ENCODE measurements around the gene SELENON.

DNA sequence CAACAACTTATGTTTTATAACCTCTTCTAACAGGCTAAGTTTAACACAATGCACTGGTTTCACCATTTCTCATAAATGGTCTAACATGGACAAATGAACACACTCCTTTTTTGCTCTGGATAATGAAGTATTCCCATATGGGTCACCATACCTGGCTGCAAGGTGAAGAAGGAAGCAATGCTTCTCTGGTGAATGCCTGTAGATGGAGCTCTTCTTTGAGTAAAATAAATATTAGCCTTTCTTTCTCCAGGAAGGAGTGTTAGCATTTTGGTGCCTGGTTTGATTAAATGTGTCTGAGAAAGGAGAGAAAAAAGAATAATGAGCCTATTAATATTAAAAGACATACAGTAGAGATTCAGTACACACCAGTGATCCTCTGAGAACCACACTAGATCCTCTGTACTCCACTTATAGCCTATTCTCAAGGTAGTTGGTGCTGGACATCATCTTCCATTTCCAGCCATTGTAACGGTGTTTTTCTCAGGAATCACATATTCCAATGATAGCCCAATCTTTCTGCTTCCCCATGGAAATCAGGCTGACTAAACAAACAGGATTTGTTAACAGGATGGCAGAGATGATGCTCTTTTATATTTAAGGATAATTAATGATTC, 37.4 kb downstream of the SELENON start:
- TF ChIP-seq HNF4A (conservative IDR thresholded peaks at IDR 0.05), result no peak
- peak; percentile 79 for TF ChIP-seq RAD21 (IDR thresholded peaks at IDR 0.05)
- TF ChIP-seq, protein P1, sequence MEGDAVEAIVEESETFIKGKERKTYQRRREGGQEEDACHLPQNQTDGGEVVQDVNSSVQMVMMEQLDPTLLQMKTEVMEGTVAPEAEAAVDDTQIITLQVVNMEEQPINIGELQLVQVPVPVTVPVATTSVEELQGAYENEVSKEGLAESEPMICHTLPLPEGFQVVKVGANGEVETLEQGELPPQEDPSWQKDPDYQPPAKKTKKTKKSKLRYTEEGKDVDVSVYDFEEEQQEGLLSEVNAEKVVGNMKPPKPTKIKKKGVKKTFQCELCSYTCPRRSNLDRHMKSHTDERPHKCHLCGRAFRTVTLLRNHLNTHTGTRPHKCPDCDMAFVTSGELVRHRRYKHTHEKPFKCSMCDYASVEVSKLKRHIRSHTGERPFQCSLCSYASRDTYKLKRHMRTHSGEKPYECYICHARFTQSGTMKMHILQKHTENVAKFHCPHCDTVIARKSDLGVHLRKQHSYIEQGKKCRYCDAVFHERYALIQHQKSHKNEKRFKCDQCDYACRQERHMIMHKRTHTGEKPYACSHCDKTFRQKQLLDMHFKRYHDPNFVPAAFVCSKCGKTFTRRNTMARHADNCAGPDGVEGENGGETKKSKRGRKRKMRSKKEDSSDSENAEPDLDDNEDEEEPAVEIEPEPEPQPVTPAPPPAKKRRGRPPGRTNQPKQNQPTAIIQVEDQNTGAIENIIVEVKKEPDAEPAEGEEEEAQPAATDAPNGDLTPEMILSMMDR (IDR thresholded peaks at IDR 0.05; ENCODE audit: low read depth, low read length, missing input control), result peak; percentile 50
- TF ChIP-seq RXRA (IDR thresholded peaks at IDR 0.05), result no peak
- no peak for TF ChIP-seq JUND (IDR thresholded peaks at IDR 0.05)

Data from liver (tissue), 3 donors.